GM23338 (cell line): ENCODE data around the gene C12orf56. TPM values are rescaled to one million over a fixed set of nuclear protein-coding genes. Genes with fewer than 3 reads are reported as not detected.

Experiments
- ATAC-seq: fragments of 200-7000 bp; cut with Tn5 transposase; 3 replicates; pipeline ENCODE4 v1.9.1; 2020
- DNase-seq: peaks from one replicate; pipeline ENCODE4 v3.0.0-alpha.2; 2015; ENCODE audit warnings: low spot score
- H2AFZ ChIP-seq: fragments of 200-600 bp; sonication (generic); 2 replicates; pipeline ENCODE4 v1.8.0; 2016; ENCODE audit warnings: antibody characterized with exemption, mild to moderate bottlenecking, moderate library complexity
- H3F3A ChIP-seq: fragments of 200-600 bp; sonication (generic); replicated peaks from 2 replicates; pipeline ENCODE4 v1.8.0; 2017; ENCODE audit warnings: antibody characterized with exemption, mixed run types, low read depth
- H3K27ac ChIP-seq: fragments of 200-600 bp; sonication (generic); 2 replicates; pipeline ENCODE4 v1.6.1; 2016; ENCODE audit warnings: low read depth
- H3K27me3 ChIP-seq: fragments of 200-600 bp; sonication (generic); 2 replicates; pipeline ENCODE4 v1.8.0; 2016; ENCODE audit warnings: mild to moderate bottlenecking, mixed run types, moderate library complexity; ENCODE audit not compliant: insufficient read depth
- H3K36me3 ChIP-seq: fragments of 200-600 bp; sonication (generic); 2 replicates; pipeline ENCODE4 v1.8.0; 2016; ENCODE audit warnings: mild to moderate bottlenecking; ENCODE audit not compliant: insufficient read depth
- H3K4me1 ChIP-seq: fragments of 200-600 bp; sonication (generic); 2 replicates; pipeline ENCODE4 v1.8.0; 2016; ENCODE audit warnings: mild to moderate bottlenecking, moderate library complexity; ENCODE audit not compliant: insufficient read depth
- H3K4me2 ChIP-seq: fragments of 200-600 bp; sonication (generic); 2 replicates; pipeline ENCODE4 v1.7.1; 2017; ENCODE audit warnings: mixed run types
- H3K4me3 ChIP-seq: fragments of 200-600 bp; sonication (generic); 2 replicates; pipeline ENCODE4 v1.6.1; 2016; ENCODE audit warnings: mixed run types
- H3K79me2 ChIP-seq: fragments of 200-600 bp; sonication (generic); replicated peaks from 2 replicates; pipeline ENCODE4 v1.8.0; 2017; ENCODE audit warnings: mild to moderate bottlenecking; ENCODE audit not compliant: insufficient read depth
- H3K9me2 ChIP-seq: fragments of 200-600 bp; sonication (generic); 2 replicates; pipeline ENCODE4 v1.8.0; 2017; ENCODE audit not compliant: insufficient read depth
- H4K20me1 ChIP-seq: fragments of 200-600 bp; sonication (generic); replicated peaks from 2 replicates; pipeline ENCODE4 v1.8.0; 2017; ENCODE audit warnings: mild to moderate bottlenecking; ENCODE audit not compliant: insufficient read depth
- H3K27ac Mint-ChIP-seq: 2 replicates; pipeline ENCODE4 v1.8.0; 2020; ENCODE audit warnings: inconsistent platforms, mild to moderate bottlenecking, moderate library complexity, mixed read lengths
- H3K27me3 Mint-ChIP-seq: 3 replicates; pipeline ENCODE4 v1.8.0; 2022; ENCODE audit warnings: low read depth, mild to moderate bottlenecking, moderate library complexity, mixed read lengths, inconsistent platforms; ENCODE audit not compliant: insufficient read depth, poor library complexity
- H3K36me3 Mint-ChIP-seq: 3 replicates; pipeline ENCODE4 v1.8.0; 2021; ENCODE audit warnings: low read depth, mild to moderate bottlenecking, inconsistent platforms, moderate library complexity, mixed read lengths
- H3K4me1 Mint-ChIP-seq: 3 replicates; pipeline ENCODE4 v1.8.0; 2020; ENCODE audit warnings: mild to moderate bottlenecking, inconsistent platforms, mixed read lengths
- H3K4me3 Mint-ChIP-seq: 3 replicates; pipeline ENCODE4 v1.8.0; 2021; ENCODE audit warnings: moderate library complexity, mild to moderate bottlenecking, inconsistent platforms, mixed read lengths
- H3K9me3 Mint-ChIP-seq: 3 replicates; pipeline ENCODE4 v1.8.0; 2020; ENCODE audit warnings: moderate library complexity, mild to moderate bottlenecking, inconsistent platforms, mixed read lengths
- EZH2 ChIP-seq: fragments of 200-600 bp; sonication (generic); IDR thresholded peaks from one replicate; pipeline ENCODE4 v1.8.0; 2017; ENCODE audit warnings: antibody characterized with exemption, mild to moderate bottlenecking, low read depth; ENCODE audit not compliant: unreplicated experiment
- EZH2phosphoT487 ChIP-seq: fragments of 200-600 bp; sonication (generic); IDR thresholded peaks from one replicate; pipeline ENCODE4 v1.8.1; 2018; ENCODE audit warnings: antibody characterized with exemption; ENCODE audit not compliant: unreplicated experiment
- JUNB ChIP-seq: IDR thresholded peaks from one replicate; pipeline ENCODE4 v1.6.1; 2016; ENCODE audit warnings: antibody characterized with exemption; ENCODE audit not compliant: unreplicated experiment
- POLR2AphosphoS5 ChIP-seq: IDR thresholded peaks from 2 replicates; pipeline ENCODE4 v1.6.1; 2016; ENCODE audit warnings: antibody characterized with exemption, low read depth
- polyA plus RNA-seq: library from polyadenylated mRNA; unstranded; fragments of >200 nt; fragmentation: Nextera tagmentation; extraction: Ambion mirVana; gene quantifications from 2 replicates; pipeline ENCODE4 v1.2.1, GENCODE V29; 2016
- total RNA-seq: library from RNA; depleted of rRNA; stranded (reverse); fragments of >200 nt; shearing (Covaris generic); gene quantifications from 2 replicates; pipeline ENCODE4 v1.2.3, GENCODE V29; 2014
- TF ChIP-seq, protein P1 (sequence below): IDR thresholded peaks from 2 replicates; pipeline ENCODE4 v1.6.1; 2016; ENCODE audit warnings: antibody characterized with exemption
- TF ChIP-seq, protein P2 (sequence below), 2 experiments: fragments of 200-600 bp in 1 of 2; sonication (generic) in 1 of 2; conservative IDR thresholded peaks; 2 replicates each; pipeline versions ENCODE4 v1.5.1 to v1.6.1; 2016 to 2017; ENCODE audit warnings: antibody characterized with exemption in 2 of 2, low read depth in 2 of 2, mild to moderate bottlenecking in 2 of 2, moderate library complexity in 1 of 2
- TF ChIP-seq, protein P3 (sequence below): IDR thresholded peaks from one replicate; pipeline ENCODE4 v1.6.1; 2018; ENCODE audit warnings: antibody characterized with exemption; ENCODE audit not compliant: unreplicated experiment

The C12orf56 gene
- total and polyA plus RNA-seq, 2 experiments from 2014 or later = 6.4 to 9.3 TPM

DNA sequence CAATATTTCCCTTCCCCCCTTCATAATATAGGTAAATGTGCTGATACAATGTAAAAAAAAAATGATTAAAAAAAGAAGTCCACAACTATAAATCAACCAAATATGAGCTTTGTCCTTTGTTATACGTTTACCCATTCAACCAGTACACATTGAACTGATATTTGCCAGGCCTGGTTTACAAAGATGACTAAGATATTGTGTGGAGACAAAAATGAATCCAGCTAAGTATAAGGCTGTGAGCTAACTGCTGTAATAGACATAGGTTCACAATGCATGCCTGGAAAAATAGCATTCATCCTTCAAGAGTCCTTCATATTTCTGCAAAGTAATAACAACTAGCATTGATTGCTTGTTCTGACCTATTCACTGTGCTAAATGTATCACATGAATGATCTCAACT is 6.9 kb downstream of the C12orf56 start:
- Mint-ChIP-seq H3K36me3 (peaks cover 8% of the 10 kb centered on the region; the same call in 2 of the 3 replicates), H3K9me3 (peaks cover 6% of the 10 kb centered on the region; the same call in 2 of the 3 replicates)

More for the DNA sequence above, 6.9 kb downstream of the C12orf56 start:
- ATAC-seq (no peak), DNase-seq (no peak)
- no peaks in the 10 kb centered on the region for H3K36me3 ChIP-seq
- no peak overlapping the region for H3K27ac Mint-ChIP-seq
- H3K4me3 ChIP-seq = no peak overlapping the region
- TF ChIP-seq, protein P1, sequence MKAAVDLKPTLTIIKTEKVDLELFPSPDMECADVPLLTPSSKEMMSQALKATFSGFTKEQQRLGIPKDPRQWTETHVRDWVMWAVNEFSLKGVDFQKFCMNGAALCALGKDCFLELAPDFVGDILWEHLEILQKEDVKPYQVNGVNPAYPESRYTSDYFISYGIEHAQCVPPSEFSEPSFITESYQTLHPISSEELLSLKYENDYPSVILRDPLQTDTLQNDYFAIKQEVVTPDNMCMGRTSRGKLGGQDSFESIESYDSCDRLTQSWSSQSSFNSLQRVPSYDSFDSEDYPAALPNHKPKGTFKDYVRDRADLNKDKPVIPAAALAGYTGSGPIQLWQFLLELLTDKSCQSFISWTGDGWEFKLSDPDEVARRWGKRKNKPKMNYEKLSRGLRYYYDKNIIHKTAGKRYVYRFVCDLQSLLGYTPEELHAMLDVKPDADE = no peak
- TF ChIP-seq EZH2 = no peak
- no peak for TF ChIP-seq JUNB
- TF ChIP-seq, protein P2, sequence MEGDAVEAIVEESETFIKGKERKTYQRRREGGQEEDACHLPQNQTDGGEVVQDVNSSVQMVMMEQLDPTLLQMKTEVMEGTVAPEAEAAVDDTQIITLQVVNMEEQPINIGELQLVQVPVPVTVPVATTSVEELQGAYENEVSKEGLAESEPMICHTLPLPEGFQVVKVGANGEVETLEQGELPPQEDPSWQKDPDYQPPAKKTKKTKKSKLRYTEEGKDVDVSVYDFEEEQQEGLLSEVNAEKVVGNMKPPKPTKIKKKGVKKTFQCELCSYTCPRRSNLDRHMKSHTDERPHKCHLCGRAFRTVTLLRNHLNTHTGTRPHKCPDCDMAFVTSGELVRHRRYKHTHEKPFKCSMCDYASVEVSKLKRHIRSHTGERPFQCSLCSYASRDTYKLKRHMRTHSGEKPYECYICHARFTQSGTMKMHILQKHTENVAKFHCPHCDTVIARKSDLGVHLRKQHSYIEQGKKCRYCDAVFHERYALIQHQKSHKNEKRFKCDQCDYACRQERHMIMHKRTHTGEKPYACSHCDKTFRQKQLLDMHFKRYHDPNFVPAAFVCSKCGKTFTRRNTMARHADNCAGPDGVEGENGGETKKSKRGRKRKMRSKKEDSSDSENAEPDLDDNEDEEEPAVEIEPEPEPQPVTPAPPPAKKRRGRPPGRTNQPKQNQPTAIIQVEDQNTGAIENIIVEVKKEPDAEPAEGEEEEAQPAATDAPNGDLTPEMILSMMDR (conservative IDR thresholded peaks at IDR 0.05; ENCODE audit: low read depth in 2 of 2) = no peak
- TF ChIP-seq, protein P3, sequence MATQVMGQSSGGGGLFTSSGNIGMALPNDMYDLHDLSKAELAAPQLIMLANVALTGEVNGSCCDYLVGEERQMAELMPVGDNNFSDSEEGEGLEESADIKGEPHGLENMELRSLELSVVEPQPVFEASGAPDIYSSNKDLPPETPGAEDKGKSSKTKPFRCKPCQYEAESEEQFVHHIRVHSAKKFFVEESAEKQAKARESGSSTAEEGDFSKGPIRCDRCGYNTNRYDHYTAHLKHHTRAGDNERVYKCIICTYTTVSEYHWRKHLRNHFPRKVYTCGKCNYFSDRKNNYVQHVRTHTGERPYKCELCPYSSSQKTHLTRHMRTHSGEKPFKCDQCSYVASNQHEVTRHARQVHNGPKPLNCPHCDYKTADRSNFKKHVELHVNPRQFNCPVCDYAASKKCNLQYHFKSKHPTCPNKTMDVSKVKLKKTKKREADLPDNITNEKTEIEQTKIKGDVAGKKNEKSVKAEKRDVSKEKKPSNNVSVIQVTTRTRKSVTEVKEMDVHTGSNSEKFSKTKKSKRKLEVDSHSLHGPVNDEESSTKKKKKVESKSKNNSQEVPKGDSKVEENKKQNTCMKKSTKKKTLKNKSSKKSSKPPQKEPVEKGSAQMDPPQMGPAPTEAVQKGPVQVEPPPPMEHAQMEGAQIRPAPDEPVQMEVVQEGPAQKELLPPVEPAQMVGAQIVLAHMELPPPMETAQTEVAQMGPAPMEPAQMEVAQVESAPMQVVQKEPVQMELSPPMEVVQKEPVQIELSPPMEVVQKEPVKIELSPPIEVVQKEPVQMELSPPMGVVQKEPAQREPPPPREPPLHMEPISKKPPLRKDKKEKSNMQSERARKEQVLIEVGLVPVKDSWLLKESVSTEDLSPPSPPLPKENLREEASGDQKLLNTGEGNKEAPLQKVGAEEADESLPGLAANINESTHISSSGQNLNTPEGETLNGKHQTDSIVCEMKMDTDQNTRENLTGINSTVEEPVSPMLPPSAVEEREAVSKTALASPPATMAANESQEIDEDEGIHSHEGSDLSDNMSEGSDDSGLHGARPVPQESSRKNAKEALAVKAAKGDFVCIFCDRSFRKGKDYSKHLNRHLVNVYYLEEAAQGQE = no peak
- no peak for TF ChIP-seq POLR2AphosphoS5
- no peak for TF ChIP-seq EZH2phosphoT487
- H3K4me1 Mint-ChIP-seq = no peaks in the 10 kb centered on the region; the same call in 2 of the 3 replicates
- H3K4me2 ChIP-seq = no peak overlapping the region
- H3K27me3 ChIP-seq = no peaks in the 10 kb centered on the region
- no peaks in the 10 kb centered on the region for H3K4me1 ChIP-seq
- no peak overlapping the region for H3K27ac ChIP-seq
- peaks cover 6% of the 10 kb centered on the region for H3K27me3 Mint-ChIP-seq
- H3K79me2 ChIP-seq = no peaks in the 10 kb centered on the region
- no peaks in the 10 kb centered on the region for H4K20me1 ChIP-seq
- H3F3A ChIP-seq = no peaks in the 10 kb centered on the region
- no peaks in the 10 kb centered on the region for H3K9me2 ChIP-seq
- no peak overlapping the region for H2AFZ ChIP-seq
- H3K4me3 Mint-ChIP-seq = no peak overlapping the region
